Pulmonary artery endothelial cell (primary cell): ENCODE data around the gene CD79A. TPM values are rescaled to one million over a fixed set of nuclear protein-coding genes. Genes with fewer than 3 reads are reported as not detected.
"Not testable (repeated sequence)": the region's sequence is repeated elsewhere in the genome, so short reads cannot be mapped to it uniquely, and the experiment has no call there.

Experiments
- DNase-seq: peaks from one replicate; pipeline ENCODE4 v3.0.0-alpha.2; 2011; ENCODE audit warnings: low read depth, low spot score
- total RNA-seq: library from RNA; depleted of rRNA; stranded (reverse); fragments of >200 nt; gene quantifications from 2 replicates; pipeline ENCODE4 v1.2.3, GENCODE V29; 2014

Gene CD79A
- total RNA-seq, 1 donor from 2014 or later = not detected

- no peak for DNase-seq
Observed at GRCh38 chr19:41905273-41906002, 28.4 kb downstream of the CD79A start.

- DNase-seq = no peak
Observed at GRCh38 chr19:41906271-41906670, 29.2 kb downstream of the CD79A start.

GRCh38 chr19:41906916-41907680 lies 30.0 kb downstream of the CD79A start:
- DNase-seq = no peak

GRCh38 chr19:41907994-41908615 lies 31.0 kb downstream of the CD79A start:
- no peak for DNase-seq

GRCh38 chr19:41908724-41909464 lies 31.8 kb downstream of the CD79A start:
- DNase-seq = no peak

GRCh38 chr19:41909706-41910105 lies 32.6 kb downstream of the CD79A start:
- no peak for DNase-seq

- DNase-seq = no peak
Observed at GRCh38 chr19:41910240-41910991, 33.3 kb downstream of the CD79A start.

- no peak for DNase-seq
Observed at GRCh38 chr19:41910992-41911888, 34.2 kb downstream of the CD79A start.

- DNase-seq = no peak
Observed at GRCh38 chr19:41911889-41912731, 35.0 kb downstream of the CD79A start.

- DNase-seq = no peak
Observed at GRCh38 chr19:41912899-41913537, 35.9 kb downstream of the CD79A start.

- DNase-seq = no peak
Observed at GRCh38 chr19:41913538-41914423, 36.7 kb downstream of the CD79A start.

GRCh38 chr19:41914424-41914834 lies 37.4 kb downstream of the CD79A start:
- DNase-seq = not testable (repeated sequence)

- DNase-seq = no peak
Observed at GRCh38 chr19:41915021-41915775, 38.1 kb downstream of the CD79A start.

- no peak for DNase-seq
Observed at GRCh38 chr19:41915776-41916414, 38.8 kb downstream of the CD79A start.

GRCh38 chr19:41917676-41918075 lies 40.6 kb downstream of the CD79A start:
- no peak for DNase-seq

GRCh38 chr19:41918095-41918494 lies 41.0 kb downstream of the CD79A start:
- no peak for DNase-seq
